ENCODE measurements around the gene PTBP1. TPM values are rescaled to one million over a fixed set of nuclear protein-coding genes. Genes with fewer than 3 reads are reported as not detected.

Gene PTBP1
- 127 TPM for polyA plus RNA-seq (ENCODE audit: insufficient read length)

GRCh38 chr19:796692-797527, at the start of gene PTBP1:
PTBP1 (plus strand) TSS chr19:797452; CDS start chr19:797498, 46 bp downstream.
- peak; percentile 100 for DNase-seq

- no peak for DNase-seq
Observed at GRCh38 chr19:748274-748598, 49.0 kb upstream of the PTBP1 start.

- no peak for DNase-seq
Observed at GRCh38 chr19:749811-750210, 47.4 kb upstream of the PTBP1 start.

GRCh38 chr19:750640-751423, 46.4 kb upstream of the PTBP1 start, which contains the start of gene MISP:
MISP (plus strand) TSS chr19:751112; CDS start chr19:756947, 5,835 bp downstream.
- no peak for DNase-seq

GRCh38 chr19:751501-752341, 45.5 kb upstream of the PTBP1 start:
- no peak for DNase-seq

GRCh38 chr19:752652-753517, 44.4 kb upstream of the PTBP1 start:
- peak; percentile 59 for DNase-seq

- DNase-seq, result no peak
Observed at GRCh38 chr19:754530-754929, 42.7 kb upstream of the PTBP1 start.

- DNase-seq, result no peak
Observed at GRCh38 chr19:755063-755462, 42.2 kb upstream of the PTBP1 start.

GRCh38 chr19:756236-756635, 41.0 kb upstream of the PTBP1 start:
- DNase-seq, result no peak

GRCh38 chr19:756821-757688, 40.2 kb upstream of the PTBP1 start:
- no peak for DNase-seq

- no peak for DNase-seq
Observed at GRCh38 chr19:757811-758668, 39.2 kb upstream of the PTBP1 start.

- DNase-seq, result no peak
Observed at GRCh38 chr19:763181-763580, 34.1 kb upstream of the PTBP1 start.

- DNase-seq, result no peak
Observed at GRCh38 chr19:763869-764268, 33.4 kb upstream of the PTBP1 start.

- no peak for DNase-seq
Observed at GRCh38 chr19:764301-764700, 33.0 kb upstream of the PTBP1 start.

- DNase-seq, result no peak
Observed at GRCh38 chr19:765179-765738, 32.0 kb upstream of the PTBP1 start.

GRCh38 chr19:768424-768823, 28.8 kb upstream of the PTBP1 start:
- peak; percentile 48 for DNase-seq

GRCh38 chr19:769616-770015, 27.6 kb upstream of the PTBP1 start:
- no peak for DNase-seq

- no peak for DNase-seq
Observed at GRCh38 chr19:771332-771785, 25.9 kb upstream of the PTBP1 start.

GRCh38 chr19:772063-772462, 25.2 kb upstream of the PTBP1 start:
- no peak for DNase-seq

All from hindlimb muscle (tissue), 1 donor.